Right ventricle myocardium superior (tissue), 1 donor: Measurements from ENCODE around the gene ZNF428. TPM values are rescaled to one million over a fixed set of nuclear protein-coding genes. Genes with fewer than 3 reads are reported as not detected.
"Not testable (repeated sequence)": the region's sequence is repeated elsewhere in the genome, so short reads cannot be mapped to it uniquely, and the experiment has no call there.

Source experiments
- ATAC-seq: fragments of 200-7000 bp; cut with Tn5 transposase; one replicate; pipeline ENCODE4 v1.9.1; 2020; ENCODE audit warnings: mild to moderate bottlenecking; ENCODE audit not compliant: poor library complexity
- DNase-seq: peaks from one replicate; pipeline ENCODE4 v3.0.0-alpha.2; 2020
- intact Hi-C: fragments of 100-400 bp; cut with DNase I; formaldehyde crosslinking; loops from one replicate; pipeline ENCODE4 v1.11.2; 2022
- total RNA-seq: library from RNA; stranded (reverse); fragmentation: NEBNext Ultra II Directional; extraction: Animal tissue kit (Norgen Biotek cat#: 25700); gene quantifications from one replicate; pipeline ENCODE4 v1.2.1, GENCODE V29; 2021
- donor health status: DM: no; HTN: yes; CAD: no; lungs with severe emphysema.

Gene ZNF428
- total RNA-seq, 1 donor from 2014 or later = 32.5 TPM

GRCh38 chr19:43643326-43643725 is 23.9 kb upstream of the ZNF428 start:
- intact Hi-C loops = no loop called here
- DNase-seq (no peak), ATAC-seq (no peak)

DNA sequence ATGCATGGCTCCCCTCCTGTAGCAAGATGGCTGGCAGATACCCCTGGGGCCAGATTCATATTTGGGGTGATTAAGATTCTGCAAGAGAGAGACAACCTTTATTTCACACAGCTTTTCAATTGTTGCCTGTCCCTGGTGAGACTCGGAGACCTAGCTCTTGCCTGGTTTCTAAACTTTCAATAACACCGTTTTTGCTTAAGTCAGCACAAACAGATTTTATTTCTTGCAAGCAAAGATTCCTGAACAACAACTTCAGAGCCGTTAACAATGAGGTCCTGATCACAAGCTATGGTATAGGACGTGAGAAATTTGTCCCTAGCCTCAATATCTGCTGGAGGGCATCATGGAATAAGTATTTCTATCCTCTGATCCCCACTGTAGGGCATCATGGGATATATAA is 23.1 kb upstream of the ZNF428 start:
- DNase-seq (no peak), ATAC-seq (no peak)
- intact Hi-C loops = no loop called here

GRCh38 chr19:43641333-43641732 is 21.9 kb upstream of the ZNF428 start:
- intact Hi-C loops = no loop called here
- ATAC-seq (no peak), DNase-seq (no peak)

- intact Hi-C loops = no loop called here
- DNase-seq = no peak
- ATAC-seq = no peak
These were observed 21.0 kb upstream of the ZNF428 start for GRCh38 chr19:43640424-43640757.

DNA sequence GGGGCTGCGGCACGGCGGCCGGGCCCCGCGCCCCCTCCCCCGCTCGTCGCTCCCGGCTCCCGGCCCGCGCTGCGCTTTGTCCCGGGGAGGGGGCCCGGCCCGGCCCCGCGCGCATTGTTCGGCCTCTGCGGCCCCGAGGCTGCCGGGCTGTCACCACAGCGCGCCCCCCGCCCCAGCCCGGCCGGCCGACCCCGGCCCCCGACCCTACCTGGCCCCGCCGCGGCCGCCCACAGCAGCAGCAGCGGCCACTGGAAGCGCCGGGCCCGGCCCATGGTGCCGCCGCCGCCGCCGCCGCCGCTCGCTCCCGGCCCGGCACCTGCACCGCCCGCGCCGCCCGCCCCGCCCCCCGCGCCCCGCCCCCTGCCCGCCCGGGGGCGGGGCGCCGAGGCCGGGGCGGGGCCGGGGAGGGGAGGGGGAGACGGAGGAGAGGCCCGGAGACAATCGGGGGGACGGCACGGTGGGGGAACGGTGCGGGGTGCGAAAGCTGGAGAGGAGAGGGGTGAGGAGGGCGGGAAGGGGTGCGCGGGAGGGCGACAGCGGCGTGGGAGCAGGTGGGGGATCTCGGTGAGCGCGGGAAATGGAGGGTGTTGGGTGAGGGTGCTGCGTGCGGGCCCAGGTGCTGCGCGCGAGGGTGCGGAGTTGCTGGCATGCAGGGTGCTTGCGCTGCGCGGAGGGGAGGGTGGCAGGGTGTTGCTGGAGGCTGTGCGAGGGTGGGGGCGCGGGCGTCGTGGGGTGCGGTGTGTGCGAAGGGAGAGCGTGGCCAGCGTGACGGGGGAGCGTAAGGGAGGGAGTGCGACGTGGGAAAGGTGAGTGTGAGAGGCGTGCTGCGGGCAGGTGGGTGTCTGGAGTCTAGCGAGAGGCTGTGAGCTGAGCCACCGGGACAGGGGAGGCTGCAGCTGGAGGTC is 20.3 kb upstream of the ZNF428 start, which contains the start of gene CADM4:
Gene CADM4 (minus strand): TSS at position 332 of the 905 bp plus-strand sequence. CDS start 60 bp downstream, at position 272.
- ATAC-seq (peak; percentile 75), DNase-seq (peak; percentile 47)
- intact Hi-C loops = no loop called here

DNA sequence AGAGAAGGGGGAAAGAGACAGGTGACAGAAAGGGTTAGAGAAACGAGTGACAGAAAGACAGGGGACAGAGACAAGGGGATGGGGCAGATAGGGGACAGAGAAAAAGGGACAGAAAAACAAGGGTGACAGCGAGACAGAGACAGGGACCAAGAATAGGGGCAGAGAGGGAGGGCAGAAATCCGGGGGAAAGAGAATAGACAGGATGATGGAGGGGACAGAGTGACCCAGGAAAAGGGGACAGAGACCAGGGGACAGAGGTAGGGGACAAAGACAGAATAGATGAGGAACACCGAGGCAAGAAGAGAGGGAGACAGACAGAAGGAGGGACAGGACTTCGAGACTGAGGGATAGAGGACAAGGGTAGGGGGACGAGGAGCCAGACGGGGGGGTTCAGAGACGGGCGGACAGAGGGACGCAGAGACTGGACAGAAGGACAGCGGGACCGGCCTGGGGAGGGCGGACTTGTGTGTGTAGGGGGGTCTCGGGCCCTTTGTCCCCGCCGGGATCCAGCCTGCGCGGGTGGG is 19.6 kb upstream of the ZNF428 start:
- DNase-seq (no peak), ATAC-seq (no peak)
- intact Hi-C loops = no loop called here

GRCh38 chr19:43638214-43638994 is 19.0 kb upstream of the ZNF428 start:
- ATAC-seq (no peak), DNase-seq (no peak)
- intact Hi-C loops = no loop called here

GRCh38 chr19:43636121-43636683 is 16.8 kb upstream of the ZNF428 start:
- ATAC-seq = no peak

GRCh38 chr19:43635561-43635940 is 16.1 kb upstream of the ZNF428 start:
- intact Hi-C loops, ATAC-seq, DNase-seq: not testable (repeated sequence)

More at GRCh38 chr19:43636121-43636683, 16.8 kb upstream of the ZNF428 start:
- intact Hi-C loops = no loop called here
- DNase-seq = no peak

GRCh38 chr19:43634872-43635560 is 15.6 kb upstream of the ZNF428 start:
- ATAC-seq = no peak
- intact Hi-C loops = no loop called here
- DNase-seq = no peak

GRCh38 chr19:43634506-43634871 is 15.1 kb upstream of the ZNF428 start:
- no peak for ATAC-seq
- DNase-seq = no peak
- intact Hi-C loops = no loop called here

DNA sequence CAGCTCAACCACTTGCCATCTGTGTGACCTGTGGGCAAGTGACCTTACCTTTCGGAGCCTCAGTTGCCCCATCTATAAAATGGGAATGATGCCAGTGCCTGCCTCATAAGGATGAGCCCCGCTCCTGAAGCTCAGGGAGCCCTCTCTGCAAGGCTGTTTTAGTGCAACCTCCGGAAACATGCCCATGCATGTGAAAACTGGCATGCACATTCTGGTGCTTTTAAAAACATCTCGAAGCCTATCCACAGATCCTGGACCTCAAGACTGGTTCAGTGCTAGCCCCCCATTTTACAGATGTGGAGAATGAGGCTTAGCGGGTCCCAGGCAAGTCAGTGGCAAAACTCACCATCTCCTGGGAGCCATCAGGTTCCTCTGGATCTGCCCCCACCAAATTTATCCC is 14.6 kb upstream of the ZNF428 start:
- intact Hi-C loops = no loop called here
- DNase-seq (no peak), ATAC-seq (no peak)

DNA sequence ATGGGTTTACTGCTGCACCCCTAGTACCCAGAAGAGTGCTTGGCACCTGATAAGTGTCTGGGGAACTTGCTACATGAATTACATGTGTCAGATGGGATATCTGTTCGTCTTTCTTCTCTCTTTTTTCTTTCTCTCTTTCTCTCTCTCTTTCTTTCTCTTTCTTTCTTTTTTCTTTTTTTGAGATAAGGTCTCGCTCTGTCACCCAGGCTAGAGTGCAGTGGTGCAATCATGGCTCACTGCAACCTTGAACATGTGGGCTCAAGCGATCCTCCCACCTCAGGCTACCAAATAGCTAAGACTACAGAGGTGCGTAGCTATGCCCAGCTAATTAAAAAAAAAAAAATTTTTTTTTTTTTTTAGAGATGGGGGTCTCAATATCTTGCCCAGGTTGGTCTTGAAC is 14.1 kb upstream of the ZNF428 start:
- intact Hi-C loops = no loop called here
- no peak for DNase-seq

DNA sequence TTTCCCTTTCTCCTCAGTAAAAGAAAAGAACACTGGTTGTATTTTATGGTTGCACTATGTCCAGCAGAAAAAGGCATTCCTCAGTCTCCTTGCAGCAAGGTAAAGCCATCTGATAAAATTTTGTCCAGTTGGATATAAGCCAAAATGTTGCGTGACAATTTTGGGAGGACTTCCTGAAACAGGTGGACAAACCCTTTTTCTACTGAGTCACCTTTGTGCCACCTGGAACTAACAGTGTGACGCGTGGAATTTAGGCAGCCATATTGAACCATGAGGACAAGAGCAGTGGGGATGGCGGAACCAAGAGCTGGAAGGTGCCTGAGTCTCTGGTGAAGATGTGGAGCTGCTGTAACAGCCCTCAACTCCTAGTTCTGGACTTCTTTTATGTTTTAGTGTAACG is 12.1 kb upstream of the ZNF428 start:
- DNase-seq = no peak
- no peak for ATAC-seq

More for the DNA sequence above, 14.1 kb upstream of the ZNF428 start:
- ATAC-seq = no peak

GRCh38 chr19:43628646-43629326 is 9.4 kb upstream of the ZNF428 start:
- DNase-seq = no peak
- ATAC-seq = no peak
- intact Hi-C loops = no loop called here

More for the DNA sequence above, 12.1 kb upstream of the ZNF428 start:
- intact Hi-C loops = no loop called here

DNA sequence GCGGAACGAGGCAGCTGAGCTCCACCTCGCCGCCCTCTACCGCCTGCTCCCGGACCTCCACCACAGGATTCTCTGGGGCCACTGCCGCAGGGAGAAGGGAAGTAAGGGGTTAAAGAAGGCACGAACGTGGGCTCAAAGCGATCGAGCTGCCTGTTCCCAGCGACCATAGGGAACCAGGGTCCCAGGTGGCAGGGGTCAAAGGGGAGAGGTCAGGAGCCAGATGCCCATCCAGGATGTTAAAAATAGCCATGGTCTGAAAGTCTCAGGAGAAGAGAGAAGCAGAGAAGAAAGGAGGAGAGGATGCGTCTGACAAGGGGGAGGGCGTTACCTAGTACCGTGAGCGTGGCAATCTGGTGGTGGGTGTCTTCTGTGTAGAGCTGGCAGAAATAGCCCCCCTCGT is 7.4 kb upstream of the ZNF428 start:
- ATAC-seq = no peak
- intact Hi-C loops = no loop called here
- DNase-seq = no peak

GRCh38 chr19:43625918-43626579 is 6.6 kb upstream of the ZNF428 start:
- intact Hi-C loops = no loop called here
- no peak for ATAC-seq
- DNase-seq = no peak

DNA sequence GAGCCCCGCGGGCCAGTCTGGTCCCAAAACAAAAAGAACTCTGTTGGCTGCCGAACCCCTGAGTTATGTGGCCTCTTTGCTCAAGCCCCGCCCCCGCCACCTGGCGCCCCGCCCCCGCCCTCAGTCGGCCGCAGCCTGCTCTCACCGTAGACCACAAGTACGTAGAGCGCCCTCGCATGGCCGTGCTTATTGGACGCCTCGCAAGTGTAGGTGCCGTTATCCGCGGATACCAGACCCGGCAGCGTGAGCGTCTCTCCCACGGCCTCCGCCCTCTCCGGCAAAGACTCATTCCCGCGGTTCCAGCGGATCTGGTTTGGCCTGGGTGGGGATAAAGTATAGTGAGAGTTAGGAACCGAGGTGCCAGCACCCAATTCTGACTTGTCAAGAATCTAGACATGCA is 5.5 kb upstream of the ZNF428 start:
- DNase-seq = peak; percentile 75
- no peak for ATAC-seq
- intact Hi-C loops = no loop called here
